ENCODE results near the gene ING4. TPM values are rescaled to one million over a fixed set of nuclear protein-coding genes. Genes with fewer than 3 reads are reported as not detected.

Gene ING4
- total RNA-seq, 1 experiment from 2014 or later = 20.1 TPM

- H3K9me3 ChIP-seq (ENCODE audit: control insufficient read depth, low read depth, low read length) = no peaks in the 10 kb centered on the region
- H4K8ac ChIP-seq (replicated peaks; ENCODE audit: insufficient read length, low read depth, low read length) = no peak within 1 kb of the TSS
- H3K23ac ChIP-seq (ENCODE audit: insufficient read length, low read depth, low read length) = no peak within 1 kb of the TSS
- H3K4me1 ChIP-seq (ENCODE audit: insufficient read depth, low read length) = no peaks in the 10 kb centered on the region
- peak within 1 kb of the TSS; percentile 94 to 97 for H3K4me3 Mint-ChIP-seq
- no peak within 1 kb of the TSS for H2BK20ac ChIP-seq (ENCODE audit: low read depth, low read length, poor library complexity, severe bottlenecking)
- peak within 1 kb of the TSS; percentile 73 for H3K18ac ChIP-seq (ENCODE audit: insufficient read length, low read depth, low read length)
- peak within 1 kb of the TSS; percentile 72 for H3K9ac ChIP-seq (ENCODE audit: extremely low read depth, insufficient read length, low read length)
- TF ChIP-seq, protein P1, sequence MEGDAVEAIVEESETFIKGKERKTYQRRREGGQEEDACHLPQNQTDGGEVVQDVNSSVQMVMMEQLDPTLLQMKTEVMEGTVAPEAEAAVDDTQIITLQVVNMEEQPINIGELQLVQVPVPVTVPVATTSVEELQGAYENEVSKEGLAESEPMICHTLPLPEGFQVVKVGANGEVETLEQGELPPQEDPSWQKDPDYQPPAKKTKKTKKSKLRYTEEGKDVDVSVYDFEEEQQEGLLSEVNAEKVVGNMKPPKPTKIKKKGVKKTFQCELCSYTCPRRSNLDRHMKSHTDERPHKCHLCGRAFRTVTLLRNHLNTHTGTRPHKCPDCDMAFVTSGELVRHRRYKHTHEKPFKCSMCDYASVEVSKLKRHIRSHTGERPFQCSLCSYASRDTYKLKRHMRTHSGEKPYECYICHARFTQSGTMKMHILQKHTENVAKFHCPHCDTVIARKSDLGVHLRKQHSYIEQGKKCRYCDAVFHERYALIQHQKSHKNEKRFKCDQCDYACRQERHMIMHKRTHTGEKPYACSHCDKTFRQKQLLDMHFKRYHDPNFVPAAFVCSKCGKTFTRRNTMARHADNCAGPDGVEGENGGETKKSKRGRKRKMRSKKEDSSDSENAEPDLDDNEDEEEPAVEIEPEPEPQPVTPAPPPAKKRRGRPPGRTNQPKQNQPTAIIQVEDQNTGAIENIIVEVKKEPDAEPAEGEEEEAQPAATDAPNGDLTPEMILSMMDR (conservative IDR thresholded peaks at IDR 0.05) = 0 out of 3 replicates have a peak, but pooled peaks have one; percentile 13
- H3K4me1 Mint-ChIP-seq = peaks cover 14 to 27% of the 10 kb centered on the region in 2 experiments
- H3K27me3 ChIP-seq (ENCODE audit: insufficient read depth, low read length) = no peaks in the 10 kb centered on the region
- H3K79me1 ChIP-seq (ENCODE audit: insufficient read depth, low read depth, low read length, poor library complexity, severe bottlenecking) = peaks cover 3% of the 10 kb centered on the region
- H2AK5ac ChIP-seq (ENCODE audit: insufficient read length, low read length) = no peak within 1 kb of the TSS
- H4K5ac ChIP-seq (ENCODE audit: insufficient read length, low read depth, low read length) = no peak within 1 kb of the TSS
- peak within 1 kb of the TSS; percentile 93 for H3K4me2 ChIP-seq (ENCODE audit: insufficient read depth, insufficient read length, low read length)
- no peaks in the 10 kb centered on the region for H4K20me1 ChIP-seq (ENCODE audit: control insufficient read depth, insufficient read depth, insufficient read length)
- peaks cover 8% of the 10 kb centered on the region for H3K23me2 ChIP-seq (ENCODE audit: insufficient read length, low read depth, low read length, poor library complexity, severe bottlenecking)
- no peak within 1 kb of the TSS for H3K56ac ChIP-seq (ENCODE audit: insufficient read length, low read depth, low read length)
- no peak within 1 kb of the TSS for H2BK12ac ChIP-seq (ENCODE audit: insufficient read length, low read depth, low read length)
- no peak within 1 kb of the TSS for H3K4ac ChIP-seq (ENCODE audit: low read depth, low read length)
- no peak within 1 kb of the TSS for H2BK5ac ChIP-seq (ENCODE audit: insufficient read length, low read length)
- no peak within 1 kb of the TSS for H2BK15ac ChIP-seq (ENCODE audit: low read depth, low read length)
- peaks cover 19% of the 10 kb centered on the region; the same call in 1 of the 2 replicates for H3K79me2 ChIP-seq (ENCODE audit: insufficient read depth, low read length)
- no CpG with 5 or more reads among the region's 72 CpGs for WGBS (ENCODE audit: extremely low coverage, insufficient read length, low lambda C conversion rate)
- H4K91ac ChIP-seq (ENCODE audit: insufficient read length, low read depth, low read length) = no peak within 1 kb of the TSS
- no peak within 1 kb of the TSS for H2AFZ ChIP-seq (ENCODE audit: low read length)
- peak within 1 kb of the TSS; percentile 96 to 98 (median 97); a peak in 6 of 7 replicates for H3K27ac Mint-ChIP-seq
- H3T11ph ChIP-seq (ENCODE audit: low read length) = no peak within 1 kb of the TSS
- H2BK120ac ChIP-seq (ENCODE audit: low read depth, low read length, poor library complexity, severe bottlenecking) = no peak within 1 kb of the TSS
- peak within 1 kb of the TSS; percentile 77 for H3K14ac ChIP-seq (ENCODE audit: insufficient read depth, low read length)
- peaks cover 3 to 15% (median 7%) of the 10 kb centered on the region in 3 experiments; a peak in 4 of 7 replicates for H3K36me3 Mint-ChIP-seq (ENCODE audit: insufficient read depth in 1 of 3, low read depth in 3 of 3)
- peak within 1 kb of the TSS; percentile 7 for H3K27ac ChIP-seq (ENCODE audit: insufficient read length, low read depth, low read length)
- DNase-seq = peak; percentile 100
- no peaks in the 10 kb centered on the region for H3K9me3 Mint-ChIP-seq
- H3K27me3 Mint-ChIP-seq (ENCODE audit: low read depth) = peaks cover 3% of the 10 kb centered on the region
Measured at GRCh38 chr12:6688999-6689882, 26.3 kb upstream of the ING4 start, which contains the start of gene ZNF384. TSS of gene ZNF384 (minus strand) at chr12:6689375. CDS start at chr12:6679520, 9,855 bp downstream.

All from H9 (cell line).